Kidney (tissue), 14 donors: ENCODE data around the gene WDR7. TPM values are rescaled to one million over a fixed set of nuclear protein-coding genes. Genes with fewer than 3 reads are reported as not detected.

Source experiments
- DNase-seq, 5 donors: peaks; one replicate each; pipeline ENCODE4 v3.0.0-alpha.2; 2013 to 2020
- FAIRE-seq: peaks from 2 replicates; lab custom pipeline; 2012; peaks lifted over from hg19 to GRCh38; lab: Jason Lieb, UNC
- H3K27ac ChIP-seq, 2 donors: one replicate each; pipeline ENCODE4 v1.7.0; 2013; ENCODE audit warnings: low read depth in 2 of 2, low read length in 2 of 2, inconsistent platforms in 1 of 2
- H3K27me3 ChIP-seq: one replicate; pipeline ENCODE4 v1.7.1; 2013; ENCODE audit warnings: low read length, inconsistent platforms; ENCODE audit not compliant: control insufficient read depth, insufficient read depth
- H3K36me3 ChIP-seq, 3 donors: one replicate each; pipeline versions ENCODE4 v1.7.0 to v1.7.1; 2013; ENCODE audit warnings: low read length in 3 of 3, control low read depth in 1 of 3, inconsistent platforms in 1 of 3; ENCODE audit not compliant: insufficient read depth in 3 of 3, control insufficient read depth in 2 of 3
- H3K4me1 ChIP-seq, 3 donors: one replicate each; pipeline versions ENCODE4 v1.7.0 to v1.7.1; 2013; ENCODE audit warnings: low read length in 3 of 3, inconsistent platforms in 1 of 3, low read depth in 1 of 3; ENCODE audit not compliant: control insufficient read depth in 2 of 3, insufficient read depth in 2 of 3
- H3K4me3 ChIP-seq, 3 donors: one replicate each; pipeline versions ENCODE4 v1.7.0 to v1.8.1; 2013; ENCODE audit warnings: low read length in 3 of 3, control low read depth in 1 of 3, inconsistent platforms in 1 of 3
- H3K9ac ChIP-seq, 3 donors: one replicate each; pipeline versions ENCODE4 v1.7.0 to v1.7.1; 2013; ENCODE audit warnings: low read length in 3 of 3, control low read depth in 1 of 3, inconsistent platforms in 1 of 3
- H3K9me3 ChIP-seq, 3 donors: one replicate each; pipeline versions ENCODE4 v1.7.0 to v1.7.1; 2013; ENCODE audit warnings: low read length in 3 of 3, control low read depth in 1 of 3, inconsistent platforms in 1 of 3; ENCODE audit not compliant: control insufficient read depth in 2 of 3, insufficient read depth in 1 of 3
- intact Hi-C: fragments of 100-400 bp; cut with DNase I; formaldehyde crosslinking; loops from one replicate; pipeline ENCODE4 v1.11.1; 2022
- polyA plus RNA-seq: library from polyadenylated mRNA; stranded (reverse); fragments of 350-450 nt; fragmentation: Illumina TruSeq; extraction: RNeasy Lipid Tissue Mini Kit (QIAGEN cat#74804); gene quantifications from one replicate; pipeline ENCODE4 v1.2.3, GENCODE V29; 2014; ENCODE audit warnings: low read depth, low replicate concordance; ENCODE audit not compliant: insufficient read depth
- total RNA-seq: library from RNA; stranded (reverse); fragmentation: NEBNext Ultra II Directional; extraction: Animal tissue kit (Norgen Biotek cat#: 25700); gene quantifications from one replicate; pipeline ENCODE4 v1.2.1, GENCODE V29; 2021
- TF ChIP-seq, protein P1 (sequence below): IDR thresholded peaks from 3 replicates; pipeline ENCODE4 v1.5.1; 2012; ENCODE audit warnings: mild to moderate bottlenecking, moderate library complexity, borderline replicate concordance; ENCODE audit not compliant: insufficient read depth; ENCODE audit errors: extremely low read depth
- donor health status: control.
- donor health status: control.
- donor health status: control.
- donor health status: control.
- donor health status: control.
- donor health status: DM: yes; HTN: yes; CAD: no.
- donor health status: Normal renal cell carcinoma (clear cell type).

WDR7 gene
- total and polyA plus RNA-seq, 2 donors from 2014 or later = 7.3 to 34.4 TPM

DNA sequence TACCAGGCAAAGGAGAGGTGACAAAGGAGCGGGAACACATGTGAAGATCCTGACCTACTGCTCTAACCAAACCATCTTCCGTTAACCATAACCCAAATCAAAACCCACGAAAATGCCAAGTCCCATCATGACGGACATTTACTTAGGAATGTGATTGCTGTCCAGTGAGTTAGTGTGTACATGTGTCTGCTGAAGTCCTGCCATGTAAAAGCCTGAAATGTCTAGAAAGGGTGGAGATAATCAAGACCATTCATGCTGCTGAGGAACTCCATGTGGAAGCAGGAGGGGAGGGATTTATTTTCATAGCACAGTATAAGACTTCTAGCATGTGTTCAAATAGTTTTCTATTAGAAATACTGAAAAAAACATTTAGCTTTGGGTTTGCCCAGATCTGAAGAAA lies 358.7 kb downstream of the WDR7 start:
- FAIRE-seq = no peak
- no peak for DNase-seq
- Histone ChIP-seq H3K9me3 (no peaks in the 10 kb centered on the region), H3K9ac (no peak overlapping the region), H3K4me1 (no peaks in the 10 kb centered on the region), H3K4me3 (no peak overlapping the region), H3K27ac (no peak overlapping the region), H3K36me3 (no peaks in the 10 kb centered on the region), H3K27me3 (no peaks in the 10 kb centered on the region)
- intact Hi-C loops = no loop called here
- TF ChIP-seq, protein P1, sequence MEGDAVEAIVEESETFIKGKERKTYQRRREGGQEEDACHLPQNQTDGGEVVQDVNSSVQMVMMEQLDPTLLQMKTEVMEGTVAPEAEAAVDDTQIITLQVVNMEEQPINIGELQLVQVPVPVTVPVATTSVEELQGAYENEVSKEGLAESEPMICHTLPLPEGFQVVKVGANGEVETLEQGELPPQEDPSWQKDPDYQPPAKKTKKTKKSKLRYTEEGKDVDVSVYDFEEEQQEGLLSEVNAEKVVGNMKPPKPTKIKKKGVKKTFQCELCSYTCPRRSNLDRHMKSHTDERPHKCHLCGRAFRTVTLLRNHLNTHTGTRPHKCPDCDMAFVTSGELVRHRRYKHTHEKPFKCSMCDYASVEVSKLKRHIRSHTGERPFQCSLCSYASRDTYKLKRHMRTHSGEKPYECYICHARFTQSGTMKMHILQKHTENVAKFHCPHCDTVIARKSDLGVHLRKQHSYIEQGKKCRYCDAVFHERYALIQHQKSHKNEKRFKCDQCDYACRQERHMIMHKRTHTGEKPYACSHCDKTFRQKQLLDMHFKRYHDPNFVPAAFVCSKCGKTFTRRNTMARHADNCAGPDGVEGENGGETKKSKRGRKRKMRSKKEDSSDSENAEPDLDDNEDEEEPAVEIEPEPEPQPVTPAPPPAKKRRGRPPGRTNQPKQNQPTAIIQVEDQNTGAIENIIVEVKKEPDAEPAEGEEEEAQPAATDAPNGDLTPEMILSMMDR = no peak

DNA sequence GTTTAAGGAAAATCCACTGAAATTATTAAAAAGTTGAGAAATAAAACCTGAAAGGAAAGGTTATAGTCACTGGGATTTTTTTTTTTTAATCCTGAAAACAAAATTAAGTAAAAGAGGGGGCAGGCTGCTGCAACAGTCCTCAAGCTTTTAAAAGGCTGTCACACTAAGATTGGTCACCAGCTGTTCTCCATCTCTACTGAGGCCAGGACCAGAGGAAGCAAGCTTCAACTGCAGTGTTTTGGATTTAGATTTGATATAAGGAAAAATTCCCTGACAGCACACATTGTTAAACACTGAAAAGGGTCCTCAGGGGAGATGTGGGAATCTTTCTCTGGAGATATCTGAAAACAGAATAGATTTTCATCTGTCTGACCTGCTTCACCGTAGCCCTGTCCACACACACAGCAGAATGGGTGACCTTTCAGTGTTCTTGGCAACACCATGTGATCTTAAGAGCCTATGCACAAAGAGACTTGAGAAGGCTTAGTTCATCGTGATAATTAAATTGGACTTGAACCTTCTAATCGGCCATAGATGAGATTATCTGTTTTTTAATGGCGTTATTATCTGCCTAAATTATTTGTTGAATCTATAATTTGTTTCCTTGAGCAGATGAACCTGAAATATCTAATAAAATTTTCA lies 363.7 kb downstream of the WDR7 start:
- Histone ChIP-seq H3K27ac (no peak overlapping the region), H3K27me3 (no peaks in the 10 kb centered on the region), H3K4me3 (no peak overlapping the region), H3K9me3 (no peaks in the 10 kb centered on the region), H3K36me3 (no peaks in the 10 kb centered on the region), H3K4me1 (no peaks in the 10 kb centered on the region), H3K9ac (no peak overlapping the region)
- DNase-seq = peak in 2 of 5 donors; percentile 42 to 77
- TF ChIP-seq, protein P1 = no peak
- FAIRE-seq = no peak
- intact Hi-C loops = no loop called here

DNA sequence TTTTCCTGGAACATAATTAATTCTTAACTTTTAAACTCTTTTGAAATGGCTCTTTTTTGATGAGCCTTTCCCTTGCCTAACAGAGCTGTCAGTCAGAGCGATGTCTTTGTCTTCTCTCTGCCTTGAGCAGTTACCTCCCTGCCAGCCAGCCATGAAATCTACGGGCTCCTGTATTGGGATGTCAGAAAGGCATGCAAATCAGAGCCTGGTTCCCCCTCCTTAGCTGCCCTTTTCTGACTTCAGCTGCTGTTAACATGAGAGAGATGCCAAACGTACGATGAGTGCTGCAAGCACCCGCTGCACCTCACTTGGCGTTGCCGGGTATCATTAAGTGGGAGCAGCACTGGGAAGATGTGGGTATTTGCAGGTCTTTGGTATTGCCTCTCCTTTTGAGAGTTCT lies 364.3 kb downstream of the WDR7 start:
- H3K27me3 ChIP-seq = no peaks in the 10 kb centered on the region
- DNase-seq (peak in 1 of 5 donors; percentile 5), FAIRE-seq (no peak)
- intact Hi-C loops = no loop called here
- no peaks in the 10 kb centered on the region for H3K36me3 ChIP-seq
- TF ChIP-seq, protein P1 = no peak
- H3K4me3 ChIP-seq = no peak overlapping the region
- H3K9ac ChIP-seq = no peak overlapping the region
- no peaks in the 10 kb centered on the region for H3K9me3 ChIP-seq
- no peaks in the 10 kb centered on the region for H3K4me1 ChIP-seq
- no peak overlapping the region for H3K27ac ChIP-seq

DNA sequence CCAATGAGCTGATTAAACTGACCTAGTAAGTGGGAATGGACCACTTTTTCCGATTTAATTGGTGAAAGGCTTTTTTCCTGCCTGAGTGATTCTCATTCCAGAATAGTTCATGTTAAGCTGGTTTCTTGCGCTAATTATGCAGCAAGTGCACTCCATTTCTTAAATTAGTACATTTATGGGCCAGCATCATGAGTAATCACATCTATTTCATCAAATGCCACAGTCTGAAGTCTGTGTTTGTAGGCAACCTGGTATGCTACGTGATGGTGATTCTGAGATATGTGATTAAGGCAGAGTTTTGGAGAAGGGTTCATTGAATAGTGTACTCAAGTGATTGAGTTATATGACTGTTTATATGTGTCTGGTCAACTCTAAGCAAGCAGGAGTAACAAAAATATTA lies 367.7 kb downstream of the WDR7 start:
- TF ChIP-seq, protein P1 = no peak
- FAIRE-seq (no peak), DNase-seq (no peak)
- Histone ChIP-seq H3K4me1 (no peaks in the 10 kb centered on the region), H3K27me3 (no peaks in the 10 kb centered on the region), H3K4me3 (no peak overlapping the region), H3K9me3 (no peaks in the 10 kb centered on the region), H3K27ac (no peak overlapping the region), H3K36me3 (no peaks in the 10 kb centered on the region), H3K9ac (no peak overlapping the region)
- intact Hi-C loops = no loop called here
